HepG2 (cell line): ENCODE results near the gene KDM5A. TPM values are rescaled to one million over a fixed set of nuclear protein-coding genes. Genes with fewer than 3 reads are reported as not detected.

ENCODE experiments used
- FOSL2 ChIP-seq: sonication (generic); formaldehyde crosslinking; IDR thresholded peaks from 2 replicates; pipeline ENCODE4 v1.4.0; 2020; ENCODE audit warnings: missing genetic modification reagents
- ZMYM4 ChIP-seq: sonication (generic); formaldehyde crosslinking; IDR thresholded peaks from 2 replicates; pipeline ENCODE4 v1.8.1; 2023; ENCODE audit warnings: mild to moderate bottlenecking, missing genetic modification reagents
- ZNF737 ChIP-seq: sonication (generic); formaldehyde crosslinking; IDR thresholded peaks from 2 replicates; pipeline ENCODE4 v1.5.0; 2020; ENCODE audit warnings: missing genetic modification reagents, mild to moderate bottlenecking, borderline replicate concordance
- polyA plus RNA-seq, 8 experiments: library from polyadenylated mRNA; depleted of rRNA in 3 of 8; stranded (reverse) in 7 of 8; unstranded in 1 of 8; fragments of >200 nt; fragmentation: Illumina TruSeq in 4 of 8; extraction: Trizol in 4 of 8; gene quantifications; 2 replicates each; pipeline versions ENCODE4 v1.2.1 to v1.2.3, GENCODE V29; 2011 to 2016; ENCODE audit warnings: low read depth in 4 of 8, missing spikeins in 1 of 8, mixed read lengths in 1 of 8; ENCODE audit not compliant: insufficient read depth in 1 of 8
- total RNA-seq, 5 experiments: library from RNA; depleted of rRNA; stranded (reverse); fragments of >200 nt; fragmentation: Illumina TruSeq; extraction: Trizol; gene quantifications; 2 replicates each; pipeline ENCODE4 v1.2.3, GENCODE V29; 2016; ENCODE audit warnings: low read depth in 1 of 5
- TF ChIP-seq, protein P1 (sequence below): sonication (generic); formaldehyde crosslinking; IDR thresholded peaks from 2 replicates; pipeline ENCODE4 v1.4.0; 2020; ENCODE audit warnings: missing genetic modification reagents, borderline replicate concordance
- TF ChIP-seq, protein P2 (sequence below): IDR thresholded peaks from 2 replicates; pipeline ENCODE4 v1.6.1; 2016; ENCODE audit warnings: missing biosample characterization, missing genetic modification reagents, low read depth
- TF ChIP-seq, protein P3 (sequence below): sonication (generic); formaldehyde crosslinking; IDR thresholded peaks from 2 replicates; pipeline ENCODE4 v1.8.1; 2023; ENCODE audit warnings: mild to moderate bottlenecking, missing genetic modification reagents
- TF ChIP-seq, protein P4 (sequence below): sonication (generic); formaldehyde crosslinking; IDR thresholded peaks from 2 replicates; pipeline ENCODE4 v1.4.0; 2020; ENCODE audit warnings: missing genetic modification reagents
- TF ChIP-seq, protein P5 (sequence below): IDR thresholded peaks from 2 replicates; pipeline ENCODE4 v1.6.1; 2016; ENCODE audit warnings: low read depth, borderline replicate concordance
- TF ChIP-seq, protein P6 (sequence below): sonication (generic); formaldehyde crosslinking; IDR thresholded peaks from 2 replicates; pipeline ENCODE4 v1.5.1; 2020; ENCODE audit warnings: mild to moderate bottlenecking, missing genetic modification reagents, borderline replicate concordance

KDM5A gene
- total and polyA plus RNA-seq, 2 of the 13 experiments (the other 11 are each of a cell fraction or from before 2014, with no cell fraction given) = 12.0 to 29.2 TPM

DNA sequence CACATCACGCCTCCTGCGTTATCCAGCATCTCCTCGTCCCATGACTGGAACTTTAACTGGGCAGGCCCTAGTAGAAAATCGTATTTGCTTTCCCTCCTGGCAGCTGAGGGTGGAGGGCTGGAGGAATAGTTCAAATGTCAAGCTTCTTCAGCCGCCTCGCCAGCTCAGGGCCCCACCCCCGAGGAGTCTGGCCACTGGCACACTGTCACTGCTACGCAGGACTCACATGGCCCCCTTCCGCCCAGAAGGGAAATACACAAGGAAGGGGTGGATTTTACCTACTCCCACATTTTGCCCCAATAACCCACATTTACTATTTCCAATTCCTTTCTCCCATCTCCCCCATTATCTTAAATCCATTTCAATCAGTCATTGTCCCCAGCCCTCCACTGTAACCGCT lies 135.1 kb downstream of the KDM5A start (continued):
- TF ChIP-seq, protein P1, sequence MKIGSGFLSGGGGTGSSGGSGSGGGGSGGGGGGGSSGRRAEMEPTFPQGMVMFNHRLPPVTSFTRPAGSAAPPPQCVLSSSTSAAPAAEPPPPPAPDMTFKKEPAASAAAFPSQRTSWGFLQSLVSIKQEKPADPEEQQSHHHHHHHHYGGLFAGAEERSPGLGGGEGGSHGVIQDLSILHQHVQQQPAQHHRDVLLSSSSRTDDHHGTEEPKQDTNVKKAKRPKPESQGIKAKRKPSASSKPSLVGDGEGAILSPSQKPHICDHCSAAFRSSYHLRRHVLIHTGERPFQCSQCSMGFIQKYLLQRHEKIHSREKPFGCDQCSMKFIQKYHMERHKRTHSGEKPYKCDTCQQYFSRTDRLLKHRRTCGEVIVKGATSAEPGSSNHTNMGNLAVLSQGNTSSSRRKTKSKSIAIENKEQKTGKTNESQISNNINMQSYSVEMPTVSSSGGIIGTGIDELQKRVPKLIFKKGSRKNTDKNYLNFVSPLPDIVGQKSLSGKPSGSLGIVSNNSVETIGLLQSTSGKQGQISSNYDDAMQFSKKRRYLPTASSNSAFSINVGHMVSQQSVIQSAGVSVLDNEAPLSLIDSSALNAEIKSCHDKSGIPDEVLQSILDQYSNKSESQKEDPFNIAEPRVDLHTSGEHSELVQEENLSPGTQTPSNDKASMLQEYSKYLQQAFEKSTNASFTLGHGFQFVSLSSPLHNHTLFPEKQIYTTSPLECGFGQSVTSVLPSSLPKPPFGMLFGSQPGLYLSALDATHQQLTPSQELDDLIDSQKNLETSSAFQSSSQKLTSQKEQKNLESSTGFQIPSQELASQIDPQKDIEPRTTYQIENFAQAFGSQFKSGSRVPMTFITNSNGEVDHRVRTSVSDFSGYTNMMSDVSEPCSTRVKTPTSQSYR = 0 out of 2 replicates have a peak, but pooled peaks have one; percentile 29
- TF ChIP-seq ZNF737 = no peak
- TF ChIP-seq, protein P2, sequence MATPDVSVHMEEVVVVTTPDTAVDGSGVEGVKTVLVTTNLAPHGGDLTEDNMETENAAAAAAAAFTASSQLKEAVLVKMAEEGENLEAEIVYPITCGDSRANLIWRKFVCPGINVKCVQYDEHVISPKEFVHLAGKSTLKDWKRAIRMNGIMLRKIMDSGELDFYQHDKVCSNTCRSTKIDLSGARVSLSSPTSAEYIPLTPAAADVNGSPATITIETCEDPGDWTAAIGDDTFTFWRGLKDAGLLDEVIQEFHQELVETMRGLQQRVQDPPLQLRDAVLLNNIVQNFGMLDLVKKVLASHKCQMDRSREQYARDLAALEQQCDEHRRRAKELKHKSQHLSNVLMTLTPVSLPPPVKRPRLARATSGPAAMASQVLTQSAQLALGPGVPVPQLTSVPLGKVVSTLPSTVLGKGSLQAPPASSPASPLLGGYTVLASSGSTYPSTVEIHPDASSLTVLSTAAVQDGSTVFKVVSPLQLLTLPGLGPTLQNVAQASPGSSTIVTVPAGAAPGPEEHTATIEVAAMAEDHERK (CRISPR knock-in tag) = no peak
- TF ChIP-seq, protein P3, sequence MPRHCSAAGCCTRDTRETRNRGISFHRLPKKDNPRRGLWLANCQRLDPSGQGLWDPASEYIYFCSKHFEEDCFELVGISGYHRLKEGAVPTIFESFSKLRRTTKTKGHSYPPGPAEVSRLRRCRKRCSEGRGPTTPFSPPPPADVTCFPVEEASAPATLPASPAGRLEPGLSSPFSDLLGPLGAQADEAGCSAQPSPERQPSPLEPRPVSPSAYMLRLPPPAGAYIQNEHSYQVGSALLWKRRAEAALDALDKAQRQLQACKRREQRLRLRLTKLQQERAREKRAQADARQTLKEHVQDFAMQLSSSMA (CRISPR knock-in tag) = no peak
- TF ChIP-seq FOSL2 (CRISPR knock-in tag) = no peak
- TF ChIP-seq, protein P4, sequence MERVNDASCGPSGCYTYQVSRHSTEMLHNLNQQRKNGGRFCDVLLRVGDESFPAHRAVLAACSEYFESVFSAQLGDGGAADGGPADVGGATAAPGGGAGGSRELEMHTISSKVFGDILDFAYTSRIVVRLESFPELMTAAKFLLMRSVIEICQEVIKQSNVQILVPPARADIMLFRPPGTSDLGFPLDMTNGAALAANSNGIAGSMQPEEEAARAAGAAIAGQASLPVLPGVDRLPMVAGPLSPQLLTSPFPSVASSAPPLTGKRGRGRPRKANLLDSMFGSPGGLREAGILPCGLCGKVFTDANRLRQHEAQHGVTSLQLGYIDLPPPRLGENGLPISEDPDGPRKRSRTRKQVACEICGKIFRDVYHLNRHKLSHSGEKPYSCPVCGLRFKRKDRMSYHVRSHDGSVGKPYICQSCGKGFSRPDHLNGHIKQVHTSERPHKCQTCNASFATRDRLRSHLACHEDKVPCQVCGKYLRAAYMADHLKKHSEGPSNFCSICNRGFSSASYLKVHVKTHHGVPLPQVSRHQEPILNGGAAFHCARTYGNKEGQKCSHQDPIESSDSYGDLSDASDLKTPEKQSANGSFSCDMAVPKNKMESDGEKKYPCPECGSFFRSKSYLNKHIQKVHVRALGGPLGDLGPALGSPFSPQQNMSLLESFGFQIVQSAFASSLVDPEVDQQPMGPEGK (CRISPR knock-in tag) = 0 out of 2 replicates have a peak, but pooled peaks have one; percentile 30
- TF ChIP-seq, protein P5, sequence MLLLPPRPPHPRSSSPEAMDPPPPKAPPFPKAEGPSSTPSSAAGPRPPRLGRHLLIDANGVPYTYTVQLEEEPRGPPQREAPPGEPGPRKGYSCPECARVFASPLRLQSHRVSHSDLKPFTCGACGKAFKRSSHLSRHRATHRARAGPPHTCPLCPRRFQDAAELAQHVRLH (CRISPR knock-in tag) = no peak
- no peak for TF ChIP-seq ZMYM4 (CRISPR knock-in tag)
- TF ChIP-seq, protein P6, sequence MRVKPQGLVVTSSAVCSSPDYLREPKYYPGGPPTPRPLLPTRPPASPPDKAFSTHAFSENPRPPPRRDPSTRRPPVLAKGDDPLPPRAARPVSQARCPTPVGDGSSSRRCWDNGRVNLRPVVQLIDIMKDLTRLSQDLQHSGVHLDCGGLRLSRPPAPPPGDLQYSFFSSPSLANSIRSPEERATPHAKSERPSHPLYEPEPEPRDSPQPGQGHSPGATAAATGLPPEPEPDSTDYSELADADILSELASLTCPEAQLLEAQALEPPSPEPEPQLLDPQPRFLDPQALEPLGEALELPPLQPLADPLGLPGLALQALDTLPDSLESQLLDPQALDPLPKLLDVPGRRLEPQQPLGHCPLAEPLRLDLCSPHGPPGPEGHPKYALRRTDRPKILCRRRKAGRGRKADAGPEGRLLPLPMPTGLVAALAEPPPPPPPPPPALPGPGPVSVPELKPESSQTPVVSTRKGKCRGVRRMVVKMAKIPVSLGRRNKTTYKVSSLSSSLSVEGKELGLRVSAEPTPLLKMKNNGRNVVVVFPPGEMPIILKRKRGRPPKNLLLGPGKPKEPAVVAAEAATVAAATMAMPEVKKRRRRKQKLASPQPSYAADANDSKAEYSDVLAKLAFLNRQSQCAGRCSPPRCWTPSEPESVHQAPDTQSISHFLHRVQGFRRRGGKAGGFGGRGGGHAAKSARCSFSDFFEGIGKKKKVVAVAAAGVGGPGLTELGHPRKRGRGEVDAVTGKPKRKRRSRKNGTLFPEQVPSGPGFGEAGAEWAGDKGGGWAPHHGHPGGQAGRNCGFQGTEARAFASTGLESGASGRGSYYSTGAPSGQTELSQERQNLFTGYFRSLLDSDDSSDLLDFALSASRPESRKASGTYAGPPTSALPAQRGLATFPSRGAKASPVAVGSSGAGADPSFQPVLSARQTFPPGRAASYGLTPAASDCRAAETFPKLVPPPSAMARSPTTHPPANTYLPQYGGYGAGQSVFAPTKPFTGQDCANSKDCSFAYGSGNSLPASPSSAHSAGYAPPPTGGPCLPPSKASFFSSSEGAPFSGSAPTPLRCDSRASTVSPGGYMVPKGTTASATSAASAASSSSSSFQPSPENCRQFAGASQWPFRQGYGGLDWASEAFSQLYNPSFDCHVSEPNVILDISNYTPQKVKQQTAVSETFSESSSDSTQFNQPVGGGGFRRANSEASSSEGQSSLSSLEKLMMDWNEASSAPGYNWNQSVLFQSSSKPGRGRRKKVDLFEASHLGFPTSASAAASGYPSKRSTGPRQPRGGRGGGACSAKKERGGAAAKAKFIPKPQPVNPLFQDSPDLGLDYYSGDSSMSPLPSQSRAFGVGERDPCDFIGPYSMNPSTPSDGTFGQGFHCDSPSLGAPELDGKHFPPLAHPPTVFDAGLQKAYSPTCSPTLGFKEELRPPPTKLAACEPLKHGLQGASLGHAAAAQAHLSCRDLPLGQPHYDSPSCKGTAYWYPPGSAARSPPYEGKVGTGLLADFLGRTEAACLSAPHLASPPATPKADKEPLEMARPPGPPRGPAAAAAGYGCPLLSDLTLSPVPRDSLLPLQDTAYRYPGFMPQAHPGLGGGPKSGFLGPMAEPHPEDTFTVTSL (CRISPR knock-in tag) = no peak
